HepG2 (cell line): ENCODE data around the gene STAB2. TPM values are rescaled to one million over a fixed set of nuclear protein-coding genes. Genes with fewer than 3 reads are reported as not detected.

ENCODE experiments used
- ATAC-seq: fragments of 200-7000 bp; cut with Tn5 transposase; 3 replicates; pipeline ENCODE4 v1.9.1; 2020; ENCODE audit warnings: mild to moderate bottlenecking, moderate library complexity
- BruUV-seq: library from RNA; stranded (reverse); fragments of 400-500 nt; replicated peaks from 2 replicates; lab custom pipeline; 2021; lab: Mats Ljungman, UMichigan
- CTCF ChIA-PET: fragments of 300-600 bp; formaldehyde crosslinking; extraction: SDS; loops from one replicate; lab custom pipeline; 2021; ENCODE audit warnings: low total read pairs, inconsistent platforms, low intra/inter-chr PET ratio; lab: Yijun Ruan, JAX
- POLR2A ChIA-PET: fragments of 350-600 bp; sonication (Branson Sonifier 250); formaldehyde crosslinking; loops from one replicate; lab custom pipeline; 2020; ENCODE audit warnings: antibody characterized with exemption, inconsistent platforms; lab: Yijun Ruan, JAX
- DNase-seq: peaks from one replicate; pipeline ENCODE4 v3.0.0-alpha.2; 2015; ENCODE audit warnings: low spot score
- FAIRE-seq: peaks from 3 replicates; lab custom pipeline; 2011; peaks lifted over from hg19 to GRCh38; lab: Jason Lieb, UNC
- H2AFZ ChIP-seq: one replicate; pipeline ENCODE4 v1.6.1; 2011; ENCODE audit warnings: low read length, inconsistent platforms
- H3K27ac ChIP-seq: fragments of 300-600 bp; 3 replicates; pipeline ENCODE4 v1.8.0; 2011; ENCODE audit warnings: mixed run types, mild to moderate bottlenecking, mixed read lengths, low read length, inconsistent platforms; ENCODE audit not compliant: insufficient read depth; ENCODE audit errors: extremely low read length
- H3K27me3 ChIP-seq, 2 experiments: fragments of 200-600 bp in 1 of 2; 2 replicates in 1 of 2; 3 replicates in 1 of 2; pipeline versions ENCODE4 v1.6.0 to v1.8.0; 2011; ENCODE audit warnings: low read length in 2 of 2, mild to moderate bottlenecking in 2 of 2, moderate library complexity in 2 of 2, inconsistent platforms in 1 of 2; ENCODE audit not compliant: insufficient read depth in 2 of 2, control insufficient read depth in 1 of 2
- H3K36me3 ChIP-seq, 2 experiments: fragments of 200-600 bp in 1 of 2; replicated peaks in 1 of 2; 2 replicates in 1 of 2; 3 replicates in 1 of 2; pipeline versions ENCODE4 v1.5.1 to v1.8.0; 2011; ENCODE audit warnings: low read length in 2 of 2, inconsistent platforms in 1 of 2; ENCODE audit not compliant: insufficient read depth in 2 of 2, control insufficient read depth in 1 of 2
- H3K4me1 ChIP-seq: 2 replicates; pipeline ENCODE4 v1.5.1; 2012; ENCODE audit warnings: low read length, inconsistent platforms; ENCODE audit not compliant: insufficient read depth
- H3K4me2 ChIP-seq: 2 replicates; pipeline ENCODE4 v1.6.0; 2011; ENCODE audit warnings: low read depth, low read length, inconsistent platforms
- H3K4me3 ChIP-seq, 3 experiments: fragments of 200-600 bp in 1 of 3; sonication (generic), shearing (Covaris generic) in 1 of 3; replicated peaks in 1 of 3; 2 replicates each; pipeline ENCODE4 v1.5.1; 2011 to 2016; ENCODE audit warnings: low read length in 3 of 3, inconsistent platforms in 2 of 3, low read depth in 2 of 3, mild to moderate bottlenecking in 2 of 3, control low read depth in 1 of 3, mixed read lengths in 1 of 3; ENCODE audit not compliant: insufficient read depth in 1 of 3
- H3K79me2 ChIP-seq: one replicate; pipeline ENCODE4 v1.6.1; 2011; ENCODE audit warnings: low read length, inconsistent platforms; ENCODE audit not compliant: insufficient read depth
- H3K9ac ChIP-seq: 2 replicates; pipeline ENCODE4 v1.6.0; 2011; ENCODE audit warnings: mild to moderate bottlenecking, low read depth, low read length, inconsistent platforms; ENCODE audit not compliant: insufficient read depth
- H3K9me3 ChIP-seq: 2 replicates; pipeline ENCODE4 v1.5.1; 2012; ENCODE audit warnings: mild to moderate bottlenecking, low read length
- H4K20me1 ChIP-seq: 2 replicates; pipeline ENCODE4 v1.6.0; 2011; ENCODE audit warnings: inconsistent platforms, mild to moderate bottlenecking, low read length, moderate library complexity; ENCODE audit not compliant: insufficient read depth
- CHD2 ChIP-seq: IDR thresholded peaks from 2 replicates; pipeline ENCODE4 v1.6.1; 2011; ENCODE audit warnings: low read depth, low read length, improper control_type of control experiment
- HOXA3 ChIP-seq: sonication (generic); formaldehyde crosslinking; IDR thresholded peaks from 2 replicates; pipeline ENCODE4 v1.5.0; 2020; ENCODE audit warnings: missing genetic modification reagents
- SPEN ChIP-seq: sonication (generic); formaldehyde crosslinking; IDR thresholded peaks from 2 replicates; pipeline ENCODE4 v1.5.1; 2020; ENCODE audit warnings: low read depth, mild to moderate bottlenecking, missing genetic modification reagents
- ZC3H4 ChIP-seq: sonication (generic); formaldehyde crosslinking; IDR thresholded peaks from 2 replicates; pipeline ENCODE4 v1.4.0; 2020; ENCODE audit warnings: missing genetic modification reagents, borderline replicate concordance
- ZNF12 ChIP-seq: sonication (generic); formaldehyde crosslinking; IDR thresholded peaks from 2 replicates; pipeline ENCODE4 v1.5.0; 2020; ENCODE audit warnings: missing genetic modification reagents
- ZNF224 ChIP-seq: sonication (generic); formaldehyde crosslinking; IDR thresholded peaks from 2 replicates; pipeline ENCODE4 v1.5.0; 2020; ENCODE audit warnings: mild to moderate bottlenecking, missing genetic modification reagents
- ZNF251 ChIP-seq: sonication (generic); formaldehyde crosslinking; IDR thresholded peaks from 2 replicates; pipeline ENCODE4 v1.9.0; 2021; ENCODE audit warnings: mild to moderate bottlenecking, missing genetic modification reagents
- ZNF446 ChIP-seq: sonication (generic); formaldehyde crosslinking; IDR thresholded peaks from 2 replicates; pipeline ENCODE4 v1.5.0; 2020; ENCODE audit warnings: mild to moderate bottlenecking, missing genetic modification reagents
- ZNF460 ChIP-seq: sonication (generic); formaldehyde crosslinking; IDR thresholded peaks from 2 replicates; pipeline ENCODE4 v1.5.1; 2020; ENCODE audit warnings: missing genetic modification reagents, mild to moderate bottlenecking, borderline replicate concordance
- ZNF567 ChIP-seq: sonication (generic); formaldehyde crosslinking; IDR thresholded peaks from 2 replicates; pipeline ENCODE4 v1.8.1; 2023; ENCODE audit warnings: mild to moderate bottlenecking, missing genetic modification reagents, borderline replicate concordance
- ZNF7 ChIP-seq: IDR thresholded peaks from 2 replicates; pipeline ENCODE4 v1.6.1; 2016; ENCODE audit warnings: missing biosample characterization, missing genetic modification reagents
- ZNF766 ChIP-seq: sonication (generic); formaldehyde crosslinking; IDR thresholded peaks from 2 replicates; pipeline ENCODE4 v1.5.0; 2020; ENCODE audit warnings: missing genetic modification reagents, borderline replicate concordance
- WGBS: methylation state at CpG from one replicate; pipeline ENCODE4 v1.1.6; 2017; ENCODE audit warnings: low lambda C conversion rate; 5-methylcytosine and 5-hydroxymethylcytosine counted together
- in situ Hi-C: cut with HindIII; loops from 2 replicates; pipeline ENCODE4 v1.10.0; 2017; ENCODE audit warnings: low pct_unique_long_range_greater_than_20kb; ENCODE audit not compliant: extremely low pct_ligation_motif_present
- intact Hi-C: fragments of 100-400 bp; cut with micrococcal nuclease; formaldehyde crosslinking; loops from one replicate; pipeline ENCODE4 v1.10.0; 2022; ENCODE audit not compliant: unreplicated experiment
- polyA plus RNA-seq, 8 experiments: library from polyadenylated mRNA; depleted of rRNA in 3 of 8; stranded (reverse) in 7 of 8; unstranded in 1 of 8; fragments of >200 nt; fragmentation: Illumina TruSeq in 4 of 8; extraction: Trizol in 4 of 8; gene quantifications; 2 replicates each; pipeline versions ENCODE4 v1.2.1 to v1.2.3, GENCODE V29; 2011 to 2016; ENCODE audit warnings: low read depth in 4 of 8, missing spikeins in 1 of 8, mixed read lengths in 1 of 8; ENCODE audit not compliant: insufficient read depth in 1 of 8
- total RNA-seq, 5 experiments: library from RNA; depleted of rRNA; stranded (reverse); fragments of >200 nt; fragmentation: Illumina TruSeq; extraction: Trizol; gene quantifications; 2 replicates each; pipeline ENCODE4 v1.2.3, GENCODE V29; 2016; ENCODE audit warnings: low read depth in 1 of 5
- TF ChIP-seq, protein P1 (sequence below): sonication (generic); formaldehyde crosslinking; IDR thresholded peaks from 2 replicates; pipeline ENCODE4 v1.4.0; 2020; ENCODE audit warnings: missing genetic modification reagents
- TF ChIP-seq, protein P2 (sequence below): sonication (generic); formaldehyde crosslinking; IDR thresholded peaks from 2 replicates; pipeline ENCODE4 v1.4.0; 2020; ENCODE audit warnings: mild to moderate bottlenecking, missing genetic modification reagents
- TF ChIP-seq, protein P3 (sequence below): sonication (generic); formaldehyde crosslinking; IDR thresholded peaks from 2 replicates; pipeline ENCODE4 v1.5.0; 2020; ENCODE audit warnings: mild to moderate bottlenecking, missing genetic modification reagents, borderline replicate concordance

STAB2 gene
- total and polyA plus RNA-seq, 2 of the 13 experiments (the other 11 are each of a cell fraction or from before 2014, with no cell fraction given), result not detected

DNA sequence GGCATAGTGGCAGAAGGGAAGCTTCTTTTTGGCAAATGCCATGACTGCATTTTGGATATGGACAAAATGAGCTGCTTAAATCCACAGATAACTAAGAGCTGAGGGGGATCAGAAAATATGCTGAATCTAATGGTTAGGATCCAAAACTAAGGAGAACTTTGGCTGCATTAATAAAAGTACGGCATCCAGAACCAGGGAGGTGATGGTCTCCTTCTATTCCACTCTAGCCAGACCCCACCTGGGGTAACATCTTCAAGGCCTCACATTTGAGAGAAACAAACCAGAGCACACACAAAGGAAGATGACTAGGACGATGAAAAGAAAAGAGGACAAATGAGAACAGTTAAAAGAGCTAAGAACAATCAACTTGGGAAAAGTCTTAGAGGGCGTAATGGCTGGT lies 226.4 kb downstream of the STAB2 start:
- no peak for TF ChIP-seq ZNF460 (CRISPR knock-in tag)
- no peak for TF ChIP-seq SPEN (CRISPR knock-in tag)
- TF ChIP-seq ZC3H4 (CRISPR knock-in tag), result no peak
- no peak for TF ChIP-seq HOXA3 (CRISPR knock-in tag)
- no peak for TF ChIP-seq CHD2
- no peak for TF ChIP-seq ZNF7 (CRISPR knock-in tag)
- no peak for TF ChIP-seq ZNF224 (CRISPR knock-in tag)
- TF ChIP-seq ZNF766 (CRISPR knock-in tag), result no peak
- Histone ChIP-seq H3K4me2 (no peak overlapping the region), H3K9ac (no peak overlapping the region), H3K36me3 (peaks cover 16 to 30% of the 10 kb centered on the region in 2 experiments), H4K20me1 (no peaks in the 10 kb centered on the region; the same call in 1 of the 2 replicates), H3K4me3 (no peak overlapping the region), H3K27ac (no peak overlapping the region), H3K9me3 (no peaks in the 10 kb centered on the region), H3K79me2 (peaks cover 10% of the 10 kb centered on the region), H2AFZ (no peak overlapping the region), H3K4me1 (peaks cover 8% of the 10 kb centered on the region), H3K27me3 (no peaks in the 10 kb centered on the region)
- no peak for FAIRE-seq
- intact Hi-C loops (no loop called here), in situ Hi-C loops (no loop called here)
- no peak for DNase-seq
- ATAC-seq, result no peak
- ChIA-PET CTCF (no interaction called here), POLR2A (no interaction called here)
- WGBS, result 93% methylated on average over 3 of the region's 3 CpGs
- BruUV-seq, result no TSS peak

DNA sequence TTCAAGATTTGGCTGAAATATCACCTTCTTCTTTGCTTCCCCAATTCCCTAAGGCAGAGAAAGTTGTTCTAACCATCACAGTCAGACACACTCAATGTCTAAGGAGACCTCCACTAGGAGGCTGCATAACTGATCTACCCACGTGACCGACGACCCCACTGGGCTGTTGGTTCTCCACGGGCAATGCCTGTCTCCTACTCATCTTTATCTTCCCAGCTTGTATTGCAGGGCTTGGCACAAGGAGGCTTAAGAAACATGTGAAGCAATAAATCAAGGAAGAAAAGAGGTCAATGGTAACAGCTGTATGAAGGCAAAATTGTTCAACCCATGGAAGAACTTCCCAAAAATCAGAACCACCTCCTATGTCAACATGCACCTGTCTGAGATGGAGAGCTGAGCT lies 226.9 kb downstream of the STAB2 start:
- CTCF ChIA-PET, result no interaction called here
- in situ Hi-C loops, result no loop called here
- no peak for TF ChIP-seq ZNF251 (CRISPR knock-in tag)
- TF ChIP-seq ZNF12 (CRISPR knock-in tag), result no peak
- no peak for TF ChIP-seq ZNF446 (CRISPR knock-in tag)
- TF ChIP-seq ZNF567 (CRISPR knock-in tag), result no peak
- TF ChIP-seq, protein P1, sequence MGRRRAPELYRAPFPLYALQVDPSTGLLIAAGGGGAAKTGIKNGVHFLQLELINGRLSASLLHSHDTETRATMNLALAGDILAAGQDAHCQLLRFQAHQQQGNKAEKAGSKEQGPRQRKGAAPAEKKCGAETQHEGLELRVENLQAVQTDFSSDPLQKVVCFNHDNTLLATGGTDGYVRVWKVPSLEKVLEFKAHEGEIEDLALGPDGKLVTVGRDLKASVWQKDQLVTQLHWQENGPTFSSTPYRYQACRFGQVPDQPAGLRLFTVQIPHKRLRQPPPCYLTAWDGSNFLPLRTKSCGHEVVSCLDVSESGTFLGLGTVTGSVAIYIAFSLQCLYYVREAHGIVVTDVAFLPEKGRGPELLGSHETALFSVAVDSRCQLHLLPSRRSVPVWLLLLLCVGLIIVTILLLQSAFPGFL (CRISPR knock-in tag), result no peak
- TF ChIP-seq, protein P2, sequence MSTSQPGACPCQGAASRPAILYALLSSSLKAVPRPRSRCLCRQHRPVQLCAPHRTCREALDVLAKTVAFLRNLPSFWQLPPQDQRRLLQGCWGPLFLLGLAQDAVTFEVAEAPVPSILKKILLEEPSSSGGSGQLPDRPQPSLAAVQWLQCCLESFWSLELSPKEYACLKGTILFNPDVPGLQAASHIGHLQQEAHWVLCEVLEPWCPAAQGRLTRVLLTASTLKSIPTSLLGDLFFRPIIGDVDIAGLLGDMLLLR, result no peak
- TF ChIP-seq, protein P3, sequence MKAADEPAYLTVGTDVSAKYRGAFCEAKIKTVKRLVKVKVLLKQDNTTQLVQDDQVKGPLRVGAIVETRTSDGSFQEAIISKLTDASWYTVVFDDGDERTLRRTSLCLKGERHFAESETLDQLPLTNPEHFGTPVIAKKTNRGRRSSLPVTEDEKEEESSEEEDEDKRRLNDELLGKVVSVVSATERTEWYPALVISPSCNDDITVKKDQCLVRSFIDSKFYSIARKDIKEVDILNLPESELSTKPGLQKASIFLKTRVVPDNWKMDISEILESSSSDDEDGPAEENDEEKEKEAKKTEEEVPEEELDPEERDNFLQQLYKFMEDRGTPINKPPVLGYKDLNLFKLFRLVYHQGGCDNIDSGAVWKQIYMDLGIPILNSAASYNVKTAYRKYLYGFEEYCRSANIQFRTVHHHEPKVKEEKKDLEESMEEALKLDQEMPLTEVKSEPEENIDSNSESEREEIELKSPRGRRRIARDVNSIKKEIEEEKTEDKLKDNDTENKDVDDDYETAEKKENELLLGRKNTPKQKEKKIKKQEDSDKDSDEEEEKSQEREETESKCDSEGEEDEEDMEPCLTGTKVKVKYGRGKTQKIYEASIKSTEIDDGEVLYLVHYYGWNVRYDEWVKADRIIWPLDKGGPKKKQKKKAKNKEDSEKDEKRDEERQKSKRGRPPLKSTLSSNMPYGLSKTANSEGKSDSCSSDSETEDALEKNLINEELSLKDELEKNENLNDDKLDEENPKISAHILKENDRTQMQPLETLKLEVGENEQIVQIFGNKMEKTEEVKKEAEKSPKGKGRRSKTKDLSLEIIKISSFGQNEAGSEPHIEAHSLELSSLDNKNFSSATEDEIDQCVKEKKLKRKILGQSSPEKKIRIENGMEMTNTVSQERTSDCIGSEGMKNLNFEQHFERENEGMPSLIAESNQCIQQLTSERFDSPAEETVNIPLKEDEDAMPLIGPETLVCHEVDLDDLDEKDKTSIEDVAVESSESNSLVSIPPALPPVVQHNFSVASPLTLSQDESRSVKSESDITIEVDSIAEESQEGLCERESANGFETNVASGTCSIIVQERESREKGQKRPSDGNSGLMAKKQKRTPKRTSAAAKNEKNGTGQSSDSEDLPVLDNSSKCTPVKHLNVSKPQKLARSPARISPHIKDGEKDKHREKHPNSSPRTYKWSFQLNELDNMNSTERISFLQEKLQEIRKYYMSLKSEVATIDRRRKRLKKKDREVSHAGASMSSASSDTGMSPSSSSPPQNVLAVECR (CRISPR knock-in tag), result no peak

More for the DNA sequence above, 226.9 kb downstream of the STAB2 start:
- BruUV-seq, result no TSS peak
- Histone ChIP-seq H3K79me2 (peaks cover 10% of the 10 kb centered on the region), H3K4me3 (no peak overlapping the region), H3K4me2 (no peak overlapping the region), H3K4me1 (peaks cover 8% of the 10 kb centered on the region), H3K9ac (no peak overlapping the region), H3K27ac (no peak overlapping the region), H2AFZ (no peak overlapping the region), H4K20me1 (no peaks in the 10 kb centered on the region; the same call in 1 of the 2 replicates), H3K9me3 (no peaks in the 10 kb centered on the region), H3K36me3 (peaks cover 16 to 30% of the 10 kb centered on the region in 2 experiments), H3K27me3 (no peaks in the 10 kb centered on the region)
- ATAC-seq (no peak), FAIRE-seq (no peak), DNase-seq (no peak)
- 95% methylated on average over 4 of the region's 4 CpGs for WGBS
- POLR2A ChIA-PET, result no interaction called here
- intact Hi-C loops, result no loop called here
